GM23248 (cell line): ENCODE data around the gene SNCA.

ENCODE experiments used
- EZH2 ChIP-seq: fragments of 200-600 bp; sonication (generic); IDR thresholded peaks from 2 replicates; pipeline ENCODE4 v1.6.1; 2018; ENCODE audit warnings: antibody characterized with exemption, mild to moderate bottlenecking; ENCODE audit not compliant: insufficient read depth, poor library complexity, severe bottlenecking
- EZH2phosphoT487 ChIP-seq: fragments of 200-600 bp; sonication (generic); IDR thresholded peaks from 2 replicates; pipeline ENCODE4 v1.6.1; 2018; ENCODE audit warnings: antibody characterized with exemption, moderate library complexity, mild to moderate bottlenecking, low read depth; ENCODE audit not compliant: insufficient read depth

GRCh38 chr4:89836897-89837384 lies at the start of gene SNCA:
- TF ChIP-seq EZH2 (no peak), EZH2phosphoT487 (no peak)
